SK-N-SH (cell line): ENCODE results near the gene ZMAT2. TPM values are rescaled to one million over a fixed set of nuclear protein-coding genes. Genes with fewer than 3 reads are reported as not detected.
"Not testable (repeated sequence)": the region's sequence is repeated elsewhere in the genome, so short reads cannot be mapped to it uniquely, and the experiment has no call there.

Experiments
- CTCF ChIA-PET: fragments of 300-600, 350-600 bp; formaldehyde crosslinking; extraction: SDS; loops from one replicate; lab custom pipeline; 2021; lab: Yijun Ruan, JAX
- POLR2A ChIA-PET: fragments of 350-600 bp; sonication (Branson Sonifier 250); formaldehyde crosslinking; extraction: SDS; loops from one replicate; lab custom pipeline; 2020; ENCODE audit warnings: antibody characterized with exemption, inconsistent platforms; lab: Yijun Ruan, JAX
- DNase-seq: peaks from one replicate; pipeline ENCODE4 v3.0.0; 2012
- H2AFZ ChIP-seq: fragments of 200-600 bp; sonication (generic); 2 replicates; pipeline ENCODE4 v1.8.1; 2016; ENCODE audit warnings: antibody characterized with exemption, mild to moderate bottlenecking, low read depth
- H3F3A ChIP-seq: fragments of 200-600 bp; sonication (generic); replicated peaks from 2 replicates; pipeline ENCODE3; 2016; ENCODE audit warnings: antibody characterized with exemption, mild to moderate bottlenecking; ENCODE audit not compliant: insufficient read depth
- H3K27ac ChIP-seq, 2 experiments: fragments of 200-500 bp in 1 of 2; fragments of 200-600 bp in 1 of 2; sonication (Bioruptor generic) in 1 of 2; sonication (generic), shearing (Covaris generic) in 1 of 2; 2 replicates each; pipeline versions ENCODE4 v1.5.1 to v1.6.1; 2014 to 2016; ENCODE audit warnings: low read depth in 2 of 2, inconsistent platforms in 1 of 2, low read length in 1 of 2, mild to moderate bottlenecking in 1 of 2, mixed read lengths in 1 of 2
- H3K27me3 ChIP-seq: fragments of 200-600 bp; sonication (generic), shearing (Covaris generic); 2 replicates; pipeline ENCODE4 v1.6.1; 2016; ENCODE audit warnings: mixed run types; ENCODE audit not compliant: insufficient read depth
- H3K36me3 ChIP-seq, 2 experiments: fragments of 200-500 bp in 1 of 2; fragments of 200-600 bp in 1 of 2; sonication (Bioruptor generic) in 1 of 2; sonication (generic) in 1 of 2; replicated peaks in 1 of 2; 2 replicates each; pipeline versions ENCODE3 to v1.5.1; 2014 to 2016; ENCODE audit warnings: low read length in 1 of 2, mild to moderate bottlenecking in 1 of 2; ENCODE audit not compliant: insufficient read depth in 2 of 2, control insufficient read depth in 1 of 2
- H3K4me1 ChIP-seq, 2 experiments: fragments of 200-500 bp in 1 of 2; fragments of 200-600 bp in 1 of 2; sonication (Bioruptor generic) in 1 of 2; sonication (generic), shearing (Covaris generic) in 1 of 2; 2 replicates each; pipeline versions ENCODE4 v1.5.1 to v1.6.1; 2014 to 2016; ENCODE audit warnings: low read depth in 1 of 2, low read length in 1 of 2, mixed run types in 1 of 2; ENCODE audit not compliant: insufficient read depth in 2 of 2, control insufficient read depth in 1 of 2
- H3K4me2 ChIP-seq: fragments of 200-600 bp; sonication (generic), shearing (Covaris generic); 2 replicates; pipeline ENCODE4 v1.6.1; 2017; ENCODE audit warnings: mixed run types
- H3K4me3 ChIP-seq, 2 experiments: fragments of 200-500 bp in 1 of 2; fragments of 200-600 bp in 1 of 2; sonication (Bioruptor generic) in 1 of 2; sonication (generic), shearing (Covaris generic) in 1 of 2; 2 replicates each; pipeline versions ENCODE4 v1.5.1 to v1.8.1; 2014 to 2016; ENCODE audit warnings: low read depth in 2 of 2, inconsistent platforms in 1 of 2, low read length in 1 of 2, mild to moderate bottlenecking in 1 of 2, mixed read lengths in 1 of 2, moderate library complexity in 1 of 2
- H3K79me2 ChIP-seq: fragments of 200-600 bp; sonication (generic); 2 replicates; pipeline ENCODE4 v1.8.1; 2017; ENCODE audit warnings: mild to moderate bottlenecking; ENCODE audit not compliant: insufficient read depth
- H3K9ac ChIP-seq: fragments of 200-600 bp; sonication (generic); 2 replicates; pipeline ENCODE4 v1.6.1; 2017; ENCODE audit warnings: mixed run types
- H3K9me2 ChIP-seq: fragments of 200-600 bp; sonication (generic); 2 replicates; pipeline ENCODE4 v1.6.1; 2017; ENCODE audit warnings: mixed run types
- H3K9me3 ChIP-seq: fragments of 200-600 bp; sonication (generic); 2 replicates; pipeline ENCODE4 v1.6.1; 2017; ENCODE audit warnings: mixed run types, mild to moderate bottlenecking, moderate library complexity
- H4K20me1 ChIP-seq: fragments of 200-600 bp; sonication (generic); 2 replicates; pipeline ENCODE4 v1.6.1; 2017; ENCODE audit warnings: mild to moderate bottlenecking, mixed run types; ENCODE audit not compliant: insufficient read depth
- FOSL2 ChIP-seq: IDR thresholded peaks from 2 replicates; pipeline ENCODE4 v1.4.0; 2012; ENCODE audit warnings: low read depth, mild to moderate bottlenecking, moderate library complexity, borderline replicate concordance
- POLR2AphosphoS5 ChIP-seq: IDR thresholded peaks from 2 replicates; pipeline ENCODE4 v1.6.1; 2012; ENCODE audit warnings: low read depth, low read length
- RAD21 ChIP-seq: IDR thresholded peaks from 2 replicates; pipeline ENCODE4 v1.6.1; 2012; ENCODE audit warnings: mild to moderate bottlenecking, low read length
- RXRA ChIP-seq: IDR thresholded peaks from 2 replicates; pipeline ENCODE4 v1.4.0; 2012; ENCODE audit warnings: low read depth, mild to moderate bottlenecking, borderline replicate concordance
- TAF1 ChIP-seq: IDR thresholded peaks from 2 replicates; pipeline ENCODE4 v1.6.1; 2012; ENCODE audit warnings: low read depth, mild to moderate bottlenecking, low read length, moderate library complexity, borderline replicate concordance
- WGBS: methylation state at CpG from one replicate; pipeline ENCODE4 v1.1.6; 2017; ENCODE audit warnings: low lambda C conversion rate; 5-methylcytosine and 5-hydroxymethylcytosine counted together
- polyA plus RNA-seq, 3 experiments: library from polyadenylated mRNA; depleted of rRNA; stranded (reverse); fragments of >200 nt; gene quantifications; 2 replicates each; pipeline ENCODE4 v1.2.3, GENCODE V29; 2012
- TF ChIP-seq, protein P1 (sequence below): IDR thresholded peaks from 2 replicates; pipeline ENCODE4 v1.4.0; 2012; ENCODE audit warnings: low read depth

The ZMAT2 gene
- polyA plus RNA-seq, 1 of the 3 experiments (the other 2 are of a cell fraction), result 30.9 TPM

- H3K4me1 ChIP-seq, H3K27ac ChIP-seq, H3K9ac ChIP-seq, H3K4me2 ChIP-seq, H3K9me2 ChIP-seq, POLR2A ChIA-PET, H3K4me3 ChIP-seq, H4K20me1 ChIP-seq, H3K27me3 ChIP-seq, H2AFZ ChIP-seq, H3K9me3 ChIP-seq, H3F3A ChIP-seq, DNase-seq: not testable (repeated sequence)
- Histone ChIP-seq H3K36me3 (peaks cover 52 to 84% of the 10 kb centered on the region in 2 experiments), H3K79me2 (peaks cover 27% of the 10 kb centered on the region)
- 100% methylated on average over 2 of the region's 4 CpGs for WGBS
- CTCF ChIA-PET, result interaction anchor here (2.2 kb wide), 1 partner anchor 15 kb away, joined by 5 read pairs; no protein-coding TSS in a partner anchor
Observed at GRCh38 chr5:140671035-140671434, 29.2 kb upstream of the ZMAT2 start.

- TF ChIP-seq FOSL2 (no peak), RAD21 (no peak), TAF1 (no peak)
- TF ChIP-seq, protein P1, sequence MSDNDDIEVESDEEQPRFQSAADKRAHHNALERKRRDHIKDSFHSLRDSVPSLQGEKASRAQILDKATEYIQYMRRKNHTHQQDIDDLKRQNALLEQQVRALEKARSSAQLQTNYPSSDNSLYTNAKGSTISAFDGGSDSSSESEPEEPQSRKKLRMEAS, result no peak
- TF ChIP-seq, all 33 proteins: peak for 0
- no peak for DNase-seq
- H2AFZ ChIP-seq, result no peak overlapping the region
- 100% methylated on average over 1 of the region's 7 CpGs for WGBS
- H4K20me1 ChIP-seq, result no peaks in the 10 kb centered on the region
- no peak overlapping the region for H3K27ac ChIP-seq
- H3K4me1 ChIP-seq, result no peaks in the 10 kb centered on the region; a peak in 1 of 4 replicates
- peaks cover 21% of the 10 kb centered on the region for H3K79me2 ChIP-seq
- no peak overlapping the region for H3K4me2 ChIP-seq
- H3F3A ChIP-seq, result peaks cover 3% of the 10 kb centered on the region
- H3K9me3 ChIP-seq, result no peaks in the 10 kb centered on the region
- ChIA-PET POLR2A (interaction anchor here (1.3 kb wide), 1 partner anchor 19 kb away, joined by 3 read pairs; the partner anchor contains the start of genes HARS1 and HARS2), CTCF (interaction anchor here (0.9 to 2.2 kb wide), 2 partner anchors 15 to 170 kb away, joined by 3 to 5 read pairs; no protein-coding TSS in a partner anchor)
- no peaks in the 10 kb centered on the region for H3K9me2 ChIP-seq
- H3K4me3 ChIP-seq, result no peak overlapping the region
- no peak overlapping the region for H3K9ac ChIP-seq
- peaks cover 55 to 89% of the 10 kb centered on the region in 2 experiments for H3K36me3 ChIP-seq
- H3K27me3 ChIP-seq, result no peaks in the 10 kb centered on the region
Observed at GRCh38 chr5:140671472-140672125, 28.6 kb upstream of the ZMAT2 start.

DNA sequence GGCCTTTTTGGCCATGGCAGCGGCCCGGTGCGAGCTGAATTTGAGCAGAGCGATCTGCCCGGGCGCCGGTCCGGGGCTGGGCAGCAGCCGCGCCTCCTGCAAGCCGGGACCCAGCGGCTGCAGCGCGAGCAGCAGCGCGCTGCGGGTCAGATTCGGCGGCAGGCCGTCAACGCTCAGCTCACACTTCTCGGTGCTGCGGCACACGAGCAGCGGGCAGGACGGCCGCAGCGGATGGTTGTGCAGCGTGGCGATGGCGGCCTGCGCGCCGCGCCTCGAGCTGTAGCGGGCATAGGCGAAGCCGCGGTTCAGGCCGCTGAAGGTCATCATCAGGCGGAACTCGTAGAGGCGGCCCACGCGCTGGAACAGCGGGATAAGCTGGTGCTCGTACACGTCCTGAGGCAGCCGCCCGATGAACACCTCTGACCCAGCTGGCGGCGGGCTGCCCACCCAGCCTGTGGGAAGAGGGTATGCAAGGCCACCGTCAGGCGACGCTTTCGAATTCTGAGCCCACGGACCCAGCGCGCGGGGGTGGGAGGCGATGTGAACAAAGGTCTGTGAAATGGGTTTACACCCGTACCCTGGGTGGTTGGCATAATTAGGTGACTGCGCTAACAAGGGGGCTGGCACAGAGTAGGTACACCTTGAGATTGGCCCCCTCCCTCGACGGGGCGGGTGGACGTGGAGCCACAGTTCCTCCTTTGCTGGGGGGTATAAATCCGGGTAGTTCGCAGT, 27.6 kb upstream of the ZMAT2 start:
- POLR2A ChIA-PET, result interaction anchor here (0.7 to 1.5 kb wide), 3 partner anchors 8 to 18 kb away, joined by 3 to 4 read pairs (median 3); partner anchors contain the start of genes HARS1, HARS2 and WDR55
- Histone ChIP-seq H3K27ac (no peak overlapping the region), H3K9me2 (no peaks in the 10 kb centered on the region), H3K4me1 (no peaks in the 10 kb centered on the region), H3F3A (peaks cover 3% of the 10 kb centered on the region), H3K36me3 (peaks cover 44 to 90% of the 10 kb centered on the region in 2 experiments), H3K4me3 (no peak overlapping the region), H3K4me2 (no peak overlapping the region), H4K20me1 (no peaks in the 10 kb centered on the region), H3K79me2 (peaks cover 11% of the 10 kb centered on the region; the same call in 1 of the 2 replicates), H3K27me3 (no peaks in the 10 kb centered on the region), H3K9ac (no peak overlapping the region), H3K9me3 (no peaks in the 10 kb centered on the region), H2AFZ (no peak overlapping the region)
- CTCF ChIA-PET, result interaction anchor here (0.9 to 2.2 kb wide), 2 partner anchors 14 to 169 kb away, joined by 3 to 5 read pairs; no protein-coding TSS in a partner anchor
- TF ChIP-seq POLR2AphosphoS5, result peak; percentile 15; the same call in 1 of the 2 replicates
- no peak for TF ChIP-seq RXRA
- 96% methylated on average over 47 of the region's 70 CpGs for WGBS
- peak; percentile 50 for DNase-seq
